WTC11 (cell line): ENCODE results near the gene VASN. TPM values are rescaled to one million over a fixed set of nuclear protein-coding genes. Genes with fewer than 3 reads are reported as not detected.

Experiments used
- ATAC-seq: fragments of 200-7000 bp; cut with Tn5 transposase; 2 replicates; pipeline ENCODE4 v1.10.0; 2021; ENCODE audit warnings: mild to moderate bottlenecking, moderate library complexity
- CTCF ChIA-PET: fragments of 300-600 bp; sonication (Branson Sonifier 250); formaldehyde crosslinking; loops from one replicate; lab custom pipeline; 2021; ENCODE audit warnings: antibody characterized with exemption; lab: Charles Lee
- POLR2A ChIA-PET: fragments of 350-600 bp; sonication (Branson Sonifier 250); formaldehyde crosslinking; loops from one replicate; lab custom pipeline; 2021; ENCODE audit warnings: antibody characterized with exemption; lab: Charles Lee
- DNase-seq: peaks from one replicate; pipeline ENCODE4 v3.0.0; 2021; ENCODE audit warnings: low spot score
- H3K27ac Mint-ChIP-seq: 2 replicates; pipeline ENCODE4 v1.8.0; 2021; ENCODE audit warnings: mixed read lengths
- H3K27me3 Mint-ChIP-seq: 2 replicates; pipeline ENCODE4 v1.8.0; 2021; ENCODE audit warnings: low read depth, mild to moderate bottlenecking, moderate library complexity, mixed read lengths
- H3K36me3 Mint-ChIP-seq: 2 replicates; pipeline ENCODE4 v1.8.0; 2021; ENCODE audit warnings: mixed read lengths
- H3K4me1 Mint-ChIP-seq: 2 replicates; pipeline ENCODE4 v1.8.0; 2022; ENCODE audit warnings: mixed read lengths
- H3K4me3 Mint-ChIP-seq: 2 replicates; pipeline ENCODE4 v1.8.0; 2021; ENCODE audit warnings: mild to moderate bottlenecking, moderate library complexity, mixed read lengths
- H3K9me3 Mint-ChIP-seq: 2 replicates; pipeline ENCODE4 v1.8.0; 2021; ENCODE audit warnings: mixed read lengths
- ATF6 ChIP-seq: sonication (generic); formaldehyde crosslinking; IDR thresholded peaks from 2 replicates; pipeline ENCODE4 v1.8.1; 2023; ENCODE audit warnings: mild to moderate bottlenecking, missing genetic modification reagents
- RELA ChIP-seq: sonication (generic); formaldehyde crosslinking; IDR thresholded peaks from 2 replicates; pipeline ENCODE4 v1.8.1; 2022; ENCODE audit warnings: missing genetic modification reagents, mild to moderate bottlenecking, borderline replicate concordance
- STAT6 ChIP-seq: sonication (generic); formaldehyde crosslinking; conservative IDR thresholded peaks from 2 replicates; pipeline ENCODE4 v1.8.1; 2023; ENCODE audit warnings: mild to moderate bottlenecking, low read depth, missing genetic modification reagents, moderate library complexity
- total RNA-seq: library from RNA; stranded (reverse); gene quantifications from 3 replicates; pipeline ENCODE4 v1.2.3, GENCODE V29; 2021
- TF ChIP-seq, protein P1 (sequence below): sonication (generic); formaldehyde crosslinking; IDR thresholded peaks from 2 replicates; pipeline ENCODE4 v1.8.1; 2023; ENCODE audit warnings: mild to moderate bottlenecking, missing genetic modification reagents, borderline replicate concordance
- TF ChIP-seq, protein P2 (sequence below): fragments of 250-450 bp; sonication (Bioruptor Pico); IDR thresholded peaks from 2 replicates; pipeline ENCODE4 v1.9.0; 2021; ENCODE audit warnings: mild to moderate bottlenecking, borderline replicate concordance

Gene VASN
- total RNA-seq, 1 experiment from 2014 or later, result 8.0 TPM

DNA sequence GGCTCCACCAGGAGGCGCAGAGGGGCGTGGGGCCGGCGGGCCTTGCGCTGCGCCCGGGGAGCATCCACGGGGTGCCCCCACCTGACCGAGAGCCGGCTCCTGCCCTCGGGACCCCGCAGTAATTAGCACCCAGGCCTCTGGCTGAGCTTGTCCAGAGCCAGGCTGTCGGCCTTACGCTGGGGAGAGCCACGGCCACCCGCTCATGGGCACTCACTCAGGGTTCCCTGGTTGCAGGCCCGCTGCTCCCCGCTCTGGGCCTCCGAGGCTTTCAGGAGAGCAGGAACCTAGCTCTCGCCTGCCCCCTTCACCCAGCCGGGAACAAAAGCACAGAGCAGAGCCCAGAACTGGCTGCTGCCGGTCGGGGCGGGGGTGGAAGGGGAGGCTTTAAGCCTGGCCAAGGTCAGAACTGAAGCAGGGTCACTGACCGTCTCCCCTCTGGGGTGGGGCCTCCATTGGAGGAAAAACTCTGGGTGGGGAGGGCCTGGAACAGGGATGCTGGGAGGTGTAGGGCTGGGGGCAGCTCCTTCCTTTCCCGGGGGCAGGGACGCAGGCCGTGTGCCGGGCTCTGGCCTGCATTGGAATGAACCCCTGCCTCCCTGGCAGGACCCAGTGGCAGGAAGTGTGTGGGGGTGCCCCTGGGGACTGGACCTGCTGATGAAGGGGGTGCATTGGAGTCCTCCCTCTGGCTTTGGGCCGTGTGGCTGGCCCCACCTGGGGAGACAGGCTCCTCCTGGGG lies 43.4 kb upstream of the VASN start (continued):
- 0 out of 2 replicates have a peak, but pooled peaks have one; percentile 32 for TF ChIP-seq RELA (CRISPR knock-in tag)
- TF ChIP-seq, all 79 proteins: peak for 9

DNA sequence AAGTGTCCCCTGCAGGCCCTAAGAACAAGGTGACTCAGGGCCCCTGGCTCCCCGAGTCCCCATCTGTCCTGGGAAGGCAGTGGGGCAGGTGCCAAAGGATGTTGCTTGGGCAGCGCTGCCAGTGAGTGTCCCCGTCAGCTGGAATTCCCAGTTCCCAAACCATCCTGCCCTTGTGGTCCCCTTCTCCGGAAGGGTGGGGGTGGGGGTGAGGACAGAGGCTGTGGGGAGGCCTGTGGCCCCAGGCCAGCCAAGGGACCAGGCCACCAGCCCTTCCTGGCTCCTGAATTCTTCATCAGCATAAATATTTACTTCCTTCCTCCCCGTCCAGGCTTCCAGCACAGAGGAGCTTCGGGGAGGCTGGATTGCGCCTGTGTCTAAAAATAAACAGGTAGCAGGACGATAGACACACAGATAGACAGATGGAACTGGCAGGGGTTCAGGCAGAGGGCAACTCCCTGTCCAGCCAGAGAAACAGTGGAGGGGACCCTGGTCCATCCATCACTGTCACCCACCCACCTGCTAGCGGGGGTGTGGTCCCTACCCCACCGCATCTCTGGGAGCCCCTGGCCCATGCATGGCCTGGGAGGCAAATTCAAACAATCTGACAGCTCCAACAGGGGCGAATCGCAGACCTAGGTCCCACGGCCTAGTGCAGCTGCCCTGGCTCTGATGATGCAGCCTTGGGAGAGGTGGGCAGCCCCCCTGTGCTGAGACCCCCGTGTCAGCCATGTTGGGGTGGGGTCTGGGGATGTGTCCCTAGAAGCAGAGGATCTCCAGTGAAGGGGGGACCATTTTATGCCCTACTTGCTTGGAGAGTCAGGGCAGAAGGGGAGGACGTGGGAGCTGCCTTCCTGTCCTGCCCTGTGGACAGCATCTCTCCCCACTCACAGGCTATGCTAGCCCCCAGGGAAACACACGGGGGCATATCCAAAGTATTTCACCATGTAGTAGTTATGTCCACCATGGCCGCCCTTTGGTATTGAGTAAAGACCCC lies 42.6 kb upstream of the VASN start:
- Mint-ChIP-seq H3K27me3 (no peaks in the 10 kb centered on the region), H3K9me3 (no peaks in the 10 kb centered on the region), H3K4me3 (no peak overlapping the region), H3K27ac (peak overlapping the region; percentile 87), H3K4me1 (peaks cover 24% of the 10 kb centered on the region), H3K36me3 (no peaks in the 10 kb centered on the region)
- DNase-seq (no peak), ATAC-seq (no peak)
- TF ChIP-seq, protein P1, sequence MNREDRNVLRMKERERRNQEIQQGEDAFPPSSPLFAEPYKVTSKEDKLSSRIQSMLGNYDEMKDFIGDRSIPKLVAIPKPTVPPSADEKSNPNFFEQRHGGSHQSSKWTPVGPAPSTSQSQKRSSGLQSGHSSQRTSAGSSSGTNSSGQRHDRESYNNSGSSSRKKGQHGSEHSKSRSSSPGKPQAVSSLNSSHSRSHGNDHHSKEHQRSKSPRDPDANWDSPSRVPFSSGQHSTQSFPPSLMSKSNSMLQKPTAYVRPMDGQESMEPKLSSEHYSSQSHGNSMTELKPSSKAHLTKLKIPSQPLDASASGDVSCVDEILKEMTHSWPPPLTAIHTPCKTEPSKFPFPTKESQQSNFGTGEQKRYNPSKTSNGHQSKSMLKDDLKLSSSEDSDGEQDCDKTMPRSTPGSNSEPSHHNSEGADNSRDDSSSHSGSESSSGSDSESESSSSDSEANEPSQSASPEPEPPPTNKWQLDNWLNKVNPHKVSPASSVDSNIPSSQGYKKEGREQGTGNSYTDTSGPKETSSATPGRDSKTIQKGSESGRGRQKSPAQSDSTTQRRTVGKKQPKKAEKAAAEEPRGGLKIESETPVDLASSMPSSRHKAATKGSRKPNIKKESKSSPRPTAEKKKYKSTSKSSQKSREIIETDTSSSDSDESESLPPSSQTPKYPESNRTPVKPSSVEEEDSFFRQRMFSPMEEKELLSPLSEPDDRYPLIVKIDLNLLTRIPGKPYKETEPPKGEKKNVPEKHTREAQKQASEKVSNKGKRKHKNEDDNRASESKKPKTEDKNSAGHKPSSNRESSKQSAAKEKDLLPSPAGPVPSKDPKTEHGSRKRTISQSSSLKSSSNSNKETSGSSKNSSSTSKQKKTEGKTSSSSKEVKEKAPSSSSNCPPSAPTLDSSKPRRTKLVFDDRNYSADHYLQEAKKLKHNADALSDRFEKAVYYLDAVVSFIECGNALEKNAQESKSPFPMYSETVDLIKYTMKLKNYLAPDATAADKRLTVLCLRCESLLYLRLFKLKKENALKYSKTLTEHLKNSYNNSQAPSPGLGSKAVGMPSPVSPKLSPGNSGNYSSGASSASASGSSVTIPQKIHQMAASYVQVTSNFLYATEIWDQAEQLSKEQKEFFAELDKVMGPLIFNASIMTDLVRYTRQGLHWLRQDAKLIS (CRISPR knock-in tag), result no peak
- TF ChIP-seq, protein P2, sequence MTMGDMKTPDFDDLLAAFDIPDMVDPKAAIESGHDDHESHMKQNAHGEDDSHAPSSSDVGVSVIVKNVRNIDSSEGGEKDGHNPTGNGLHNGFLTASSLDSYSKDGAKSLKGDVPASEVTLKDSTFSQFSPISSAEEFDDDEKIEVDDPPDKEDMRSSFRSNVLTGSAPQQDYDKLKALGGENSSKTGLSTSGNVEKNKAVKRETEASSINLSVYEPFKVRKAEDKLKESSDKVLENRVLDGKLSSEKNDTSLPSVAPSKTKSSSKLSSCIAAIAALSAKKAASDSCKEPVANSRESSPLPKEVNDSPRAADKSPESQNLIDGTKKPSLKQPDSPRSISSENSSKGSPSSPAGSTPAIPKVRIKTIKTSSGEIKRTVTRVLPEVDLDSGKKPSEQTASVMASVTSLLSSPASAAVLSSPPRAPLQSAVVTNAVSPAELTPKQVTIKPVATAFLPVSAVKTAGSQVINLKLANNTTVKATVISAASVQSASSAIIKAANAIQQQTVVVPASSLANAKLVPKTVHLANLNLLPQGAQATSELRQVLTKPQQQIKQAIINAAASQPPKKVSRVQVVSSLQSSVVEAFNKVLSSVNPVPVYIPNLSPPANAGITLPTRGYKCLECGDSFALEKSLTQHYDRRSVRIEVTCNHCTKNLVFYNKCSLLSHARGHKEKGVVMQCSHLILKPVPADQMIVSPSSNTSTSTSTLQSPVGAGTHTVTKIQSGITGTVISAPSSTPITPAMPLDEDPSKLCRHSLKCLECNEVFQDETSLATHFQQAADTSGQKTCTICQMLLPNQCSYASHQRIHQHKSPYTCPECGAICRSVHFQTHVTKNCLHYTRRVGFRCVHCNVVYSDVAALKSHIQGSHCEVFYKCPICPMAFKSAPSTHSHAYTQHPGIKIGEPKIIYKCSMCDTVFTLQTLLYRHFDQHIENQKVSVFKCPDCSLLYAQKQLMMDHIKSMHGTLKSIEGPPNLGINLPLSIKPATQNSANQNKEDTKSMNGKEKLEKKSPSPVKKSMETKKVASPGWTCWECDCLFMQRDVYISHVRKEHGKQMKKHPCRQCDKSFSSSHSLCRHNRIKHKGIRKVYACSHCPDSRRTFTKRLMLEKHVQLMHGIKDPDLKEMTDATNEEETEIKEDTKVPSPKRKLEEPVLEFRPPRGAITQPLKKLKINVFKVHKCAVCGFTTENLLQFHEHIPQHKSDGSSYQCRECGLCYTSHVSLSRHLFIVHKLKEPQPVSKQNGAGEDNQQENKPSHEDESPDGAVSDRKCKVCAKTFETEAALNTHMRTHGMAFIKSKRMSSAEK (CRISPR knock-in tag), result no peak
- TF ChIP-seq STAT6 (CRISPR knock-in tag) (no peak), ATF6 (CRISPR knock-in tag) (no peak)
- ChIA-PET POLR2A (interaction anchor here (0.6 to 2.3 kb wide), 8 partner anchors 18 to 75 kb away, joined by 3 to 12 read pairs (median 4); partner anchors contain the start of genes PAM16 and TFAP4), CTCF (interaction anchor here (0.6 to 9.3 kb wide), 28 partner anchors 9 to 346 kb away, joined by 3 to 185 read pairs (median 7); partner anchors contain the start of genes GLIS2, PAM16 and TFAP4)
